ENCODE data around the gene CCT4. TPM values are rescaled to one million over a fixed set of nuclear protein-coding genes. Genes with fewer than 3 reads are reported as not detected.

Gene CCT4
- total RNA-seq, 1 donor from 2014 or later: 109 TPM

DNA sequence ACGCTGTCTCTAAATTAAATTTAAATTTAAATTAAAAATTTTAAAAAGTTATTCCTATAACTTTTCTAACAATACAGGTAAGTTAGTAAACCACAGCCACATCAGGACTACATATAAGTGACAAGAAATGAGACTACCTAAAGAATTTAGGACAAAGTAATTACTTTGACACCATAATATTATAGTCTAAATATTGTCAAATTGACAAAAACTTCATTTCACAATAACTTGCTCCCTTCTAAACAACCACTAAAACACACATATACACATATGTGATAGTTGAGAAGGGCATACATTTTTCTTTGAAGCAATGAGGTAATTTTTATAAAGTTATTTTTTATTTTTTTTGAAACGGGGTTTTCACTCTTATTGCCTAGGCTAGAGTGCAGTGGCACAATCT lies 66.2 kb downstream of the CCT4 start:
- H3K4me1 Mint-ChIP-seq (ENCODE audit: low read depth): peaks cover 4% of the 10 kb centered on the region
- H3K9me3 Mint-ChIP-seq (ENCODE audit: low read depth): no peaks in the 10 kb centered on the region

More for the DNA sequence above, 66.2 kb downstream of the CCT4 start:
- Mint-ChIP-seq H3K27me3 (ENCODE audit: low read depth) (peaks cover 4% of the 10 kb centered on the region), H3K27ac (ENCODE audit: unreplicated experiment) (no peak overlapping the region), H3K36me3 (ENCODE audit: low read depth) (no peaks in the 10 kb centered on the region), H3K4me3 (ENCODE audit: unreplicated experiment) (no peak overlapping the region)
- no peak for DNase-seq (ENCODE audit: low spot score)
- TF ChIP-seq, protein P1, sequence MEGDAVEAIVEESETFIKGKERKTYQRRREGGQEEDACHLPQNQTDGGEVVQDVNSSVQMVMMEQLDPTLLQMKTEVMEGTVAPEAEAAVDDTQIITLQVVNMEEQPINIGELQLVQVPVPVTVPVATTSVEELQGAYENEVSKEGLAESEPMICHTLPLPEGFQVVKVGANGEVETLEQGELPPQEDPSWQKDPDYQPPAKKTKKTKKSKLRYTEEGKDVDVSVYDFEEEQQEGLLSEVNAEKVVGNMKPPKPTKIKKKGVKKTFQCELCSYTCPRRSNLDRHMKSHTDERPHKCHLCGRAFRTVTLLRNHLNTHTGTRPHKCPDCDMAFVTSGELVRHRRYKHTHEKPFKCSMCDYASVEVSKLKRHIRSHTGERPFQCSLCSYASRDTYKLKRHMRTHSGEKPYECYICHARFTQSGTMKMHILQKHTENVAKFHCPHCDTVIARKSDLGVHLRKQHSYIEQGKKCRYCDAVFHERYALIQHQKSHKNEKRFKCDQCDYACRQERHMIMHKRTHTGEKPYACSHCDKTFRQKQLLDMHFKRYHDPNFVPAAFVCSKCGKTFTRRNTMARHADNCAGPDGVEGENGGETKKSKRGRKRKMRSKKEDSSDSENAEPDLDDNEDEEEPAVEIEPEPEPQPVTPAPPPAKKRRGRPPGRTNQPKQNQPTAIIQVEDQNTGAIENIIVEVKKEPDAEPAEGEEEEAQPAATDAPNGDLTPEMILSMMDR (IDR thresholded peaks at IDR 0.05): no peak

Other genes with a start within 250 kb of the CCT4 start
- gene FAM161A, start 34.6 kb downstream of the CCT4 start, total RNA-seq: 2.9 to 3.6 TPM (median 3.5 TPM) in 3 replicates
- gene COMMD1, start 17.0 kb upstream of the CCT4 start, total RNA-seq: 36.7 to 43.1 TPM (median 37.0 TPM) in 3 replicates

Measured in chondrocyte (in vitro differentiated cells).